Measurements from ENCODE around the gene TBC1D13. TPM values are rescaled to one million over a fixed set of nuclear protein-coding genes. Genes with fewer than 3 reads are reported as not detected.

TBC1D13 gene
- total and polyA plus RNA-seq, 9 of the 15 experiments (the other 6 are each of a cell fraction or from before 2014, with no cell fraction given): 2.3 to 28.7 (median 11.4) TPM

DNA sequence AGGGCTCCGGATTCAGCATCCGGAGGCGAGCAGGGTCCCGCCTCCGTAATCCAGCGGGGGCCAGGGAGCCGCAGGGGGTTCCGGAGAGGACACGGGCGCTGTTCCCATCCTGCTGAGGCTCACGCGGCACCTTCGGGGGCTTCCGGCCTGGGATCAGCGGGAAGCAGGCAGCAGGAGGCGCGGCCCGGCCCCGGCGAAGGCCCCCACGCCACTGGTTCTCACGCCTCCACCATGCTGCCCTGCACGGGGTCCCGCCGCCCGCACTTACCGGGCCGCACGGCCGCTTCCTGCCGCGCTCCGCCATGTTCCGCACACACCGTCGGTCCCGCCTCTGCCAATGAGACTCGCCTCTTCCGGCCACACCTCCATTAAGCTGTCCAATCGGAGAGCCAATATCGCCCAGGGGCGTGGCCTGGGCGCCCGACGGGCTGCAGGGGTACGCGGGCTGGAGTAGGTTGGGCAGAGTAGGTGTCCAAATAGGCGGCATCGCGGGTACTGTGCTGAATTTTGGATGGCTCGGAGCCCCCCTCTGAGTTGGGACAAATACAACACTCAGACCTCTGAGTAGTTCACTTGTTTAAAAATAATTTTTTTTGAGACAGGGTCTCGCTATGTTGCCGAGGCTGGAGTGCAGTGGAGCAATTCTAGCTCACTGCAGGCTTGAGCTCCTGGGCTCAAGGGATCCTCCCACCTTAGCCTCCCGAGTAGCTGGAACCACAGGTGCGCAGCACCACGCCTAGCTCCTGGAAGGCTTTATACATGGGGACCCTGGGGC, 42.6 kb downstream of the TBC1D13 start, which contains the start of gene SPOUT1 (continued):
- TF ChIP-seq, protein P1, sequence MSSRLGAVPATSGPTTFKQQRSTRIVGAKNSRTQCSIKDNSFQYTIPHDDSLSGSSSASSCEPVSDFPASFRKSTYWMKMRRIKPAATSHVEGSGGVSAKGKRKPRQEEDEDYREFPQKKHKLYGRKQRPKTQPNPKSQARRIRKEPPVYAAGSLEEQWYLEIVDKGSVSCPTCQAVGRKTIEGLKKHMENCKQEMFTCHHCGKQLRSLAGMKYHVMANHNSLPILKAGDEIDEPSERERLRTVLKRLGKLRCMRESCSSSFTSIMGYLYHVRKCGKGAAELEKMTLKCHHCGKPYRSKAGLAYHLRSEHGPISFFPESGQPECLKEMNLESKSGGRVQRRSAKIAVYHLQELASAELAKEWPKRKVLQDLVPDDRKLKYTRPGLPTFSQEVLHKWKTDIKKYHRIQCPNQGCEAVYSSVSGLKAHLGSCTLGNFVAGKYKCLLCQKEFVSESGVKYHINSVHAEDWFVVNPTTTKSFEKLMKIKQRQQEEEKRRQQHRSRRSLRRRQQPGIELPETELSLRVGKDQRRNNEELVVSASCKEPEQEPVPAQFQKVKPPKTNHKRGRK (tag; IDR thresholded peaks at IDR 0.05): no peak
- no peak for TF ChIP-seq NUFIP1 (IDR thresholded peaks at IDR 0.05; ENCODE audit: partially characterized antibody)
- peak; percentile 90 for TF ChIP-seq POLR2B (IDR thresholded peaks at IDR 0.05; ENCODE audit: low read depth, partially characterized antibody)
- no peak for TF ChIP-seq KDM2B (CRISPR knock-in tag; IDR thresholded peaks at IDR 0.05)

DNA sequence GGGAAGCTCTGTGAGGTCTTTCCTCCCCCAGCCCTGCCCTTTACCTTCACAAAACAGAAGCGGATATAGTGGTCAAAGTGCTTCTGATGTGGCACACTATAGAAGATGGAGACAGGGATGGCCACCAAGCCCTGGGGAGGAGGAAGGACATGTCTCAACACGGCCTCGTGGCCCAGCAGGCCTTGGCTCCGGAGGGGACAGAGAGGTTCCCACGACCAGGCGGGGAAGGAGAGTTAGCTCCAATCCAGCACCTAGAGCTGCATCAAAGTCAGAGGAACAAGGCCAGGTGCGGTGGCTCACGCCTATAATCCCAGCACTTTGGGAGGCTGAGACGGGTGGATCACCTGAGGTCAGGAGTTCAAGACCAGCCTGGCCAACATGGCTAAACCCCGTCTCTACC, 46.6 kb downstream of the TBC1D13 start:
- H3K9ac ChIP-seq (ENCODE audit: insufficient read depth in 1 of 2, low read depth in 2 of 2, low read length in 2 of 2): 0 out of 4 replicates have a peak overlapping the region, but pooled peaks of 1 of the 2 experiments have one; percentile 52
- H3K4me2 ChIP-seq (ENCODE audit: insufficient read depth, low read length): no peak overlapping the region
- DNase-seq (ENCODE audit: extremely low read depth in 1 of 4, low spot score in 3 of 4) (peak in 1 of 4 experiments; percentile 2), ATAC-seq (no peak), FAIRE-seq (no peak)
- BruUV-seq (replicated peaks): no TSS peak
- no peaks in the 10 kb centered on the region for H3K9me3 ChIP-seq (replicated peaks; ENCODE audit: control insufficient read depth, insufficient read depth, low read depth, low read length)
- POLR2A ChIA-PET: no interaction called here
- peaks cover 22% of the 10 kb centered on the region; the same call in 2 of the 3 replicates for H3K36me3 ChIP-seq (ENCODE audit: control insufficient read depth, insufficient read depth, low read length)
- in situ Hi-C loops (cut with MboI) (no loop called here), intact Hi-C loops (cut with micrococcal nuclease) (no loop called here)
- peaks cover 9% of the 10 kb centered on the region for H3K79me2 ChIP-seq (ENCODE audit: control insufficient read depth, insufficient read depth, low read length)
- WGBS (ENCODE audit: insufficient coverage, low coverage, missing lambda C conversion rate): 79% methylated on average over 7 of the region's 10 CpGs
- no peak overlapping the region for H3K4me3 ChIP-seq
- CTCF ChIA-PET (ENCODE audit: low intra/inter-chr PET ratio): no interaction called here
- no peak overlapping the region for H3K27ac ChIP-seq (ENCODE audit: extremely low read depth, low read depth, low read length)
- no peak overlapping the region for H2AFZ ChIP-seq (ENCODE audit: low read depth, low read length)
- H4K20me1 ChIP-seq (replicated peaks; ENCODE audit: control insufficient read depth, insufficient read depth, low read length): no peaks in the 10 kb centered on the region
- H3K4me1 ChIP-seq (replicated peaks in 1 of 2; ENCODE audit: control insufficient read depth in 2 of 2, insufficient read depth in 2 of 2, low read length in 2 of 2): peaks cover 2 to 24% of the 10 kb centered on the region in 2 experiments; a peak in 4 of 5 replicates
- H3K27me3 ChIP-seq (ENCODE audit: control insufficient read depth in 2 of 2, insufficient read depth in 2 of 2, low read length in 2 of 2): no peaks in the 10 kb centered on the region
- no peaks in the 10 kb centered on the region for H3K9me1 ChIP-seq (ENCODE audit: control insufficient read depth, insufficient read depth, low read length)
- TF ChIP-seq MED1 (CRISPR knock-in tag; IDR thresholded peaks at IDR 0.05; ENCODE audit: borderline replicate concordance) (no peak), DIDO1 (tag; IDR thresholded peaks at IDR 0.05; ENCODE audit: low read depth) (no peak), HSF4 (CRISPR knock-in tag; IDR thresholded peaks at IDR 0.05; ENCODE audit: borderline replicate concordance) (no peak), FOXA3 (CRISPR knock-in tag; conservative IDR thresholded peaks at IDR 0.05 in 1 of 2, IDR thresholded peaks at IDR 0.05 in 1 of 2) (no peak), SMARCA4 (IDR thresholded peaks at IDR 0.05) (no peak)
- TF ChIP-seq, protein P2, sequence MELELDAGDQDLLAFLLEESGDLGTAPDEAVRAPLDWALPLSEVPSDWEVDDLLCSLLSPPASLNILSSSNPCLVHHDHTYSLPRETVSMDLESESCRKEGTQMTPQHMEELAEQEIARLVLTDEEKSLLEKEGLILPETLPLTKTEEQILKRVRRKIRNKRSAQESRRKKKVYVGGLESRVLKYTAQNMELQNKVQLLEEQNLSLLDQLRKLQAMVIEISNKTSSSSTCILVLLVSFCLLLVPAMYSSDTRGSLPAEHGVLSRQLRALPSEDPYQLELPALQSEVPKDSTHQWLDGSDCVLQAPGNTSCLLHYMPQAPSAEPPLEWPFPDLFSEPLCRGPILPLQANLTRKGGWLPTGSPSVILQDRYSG (tag; conservative IDR thresholded peaks at IDR 0.05; ENCODE audit: low read depth): no peak
- TF ChIP-seq, protein P3, sequence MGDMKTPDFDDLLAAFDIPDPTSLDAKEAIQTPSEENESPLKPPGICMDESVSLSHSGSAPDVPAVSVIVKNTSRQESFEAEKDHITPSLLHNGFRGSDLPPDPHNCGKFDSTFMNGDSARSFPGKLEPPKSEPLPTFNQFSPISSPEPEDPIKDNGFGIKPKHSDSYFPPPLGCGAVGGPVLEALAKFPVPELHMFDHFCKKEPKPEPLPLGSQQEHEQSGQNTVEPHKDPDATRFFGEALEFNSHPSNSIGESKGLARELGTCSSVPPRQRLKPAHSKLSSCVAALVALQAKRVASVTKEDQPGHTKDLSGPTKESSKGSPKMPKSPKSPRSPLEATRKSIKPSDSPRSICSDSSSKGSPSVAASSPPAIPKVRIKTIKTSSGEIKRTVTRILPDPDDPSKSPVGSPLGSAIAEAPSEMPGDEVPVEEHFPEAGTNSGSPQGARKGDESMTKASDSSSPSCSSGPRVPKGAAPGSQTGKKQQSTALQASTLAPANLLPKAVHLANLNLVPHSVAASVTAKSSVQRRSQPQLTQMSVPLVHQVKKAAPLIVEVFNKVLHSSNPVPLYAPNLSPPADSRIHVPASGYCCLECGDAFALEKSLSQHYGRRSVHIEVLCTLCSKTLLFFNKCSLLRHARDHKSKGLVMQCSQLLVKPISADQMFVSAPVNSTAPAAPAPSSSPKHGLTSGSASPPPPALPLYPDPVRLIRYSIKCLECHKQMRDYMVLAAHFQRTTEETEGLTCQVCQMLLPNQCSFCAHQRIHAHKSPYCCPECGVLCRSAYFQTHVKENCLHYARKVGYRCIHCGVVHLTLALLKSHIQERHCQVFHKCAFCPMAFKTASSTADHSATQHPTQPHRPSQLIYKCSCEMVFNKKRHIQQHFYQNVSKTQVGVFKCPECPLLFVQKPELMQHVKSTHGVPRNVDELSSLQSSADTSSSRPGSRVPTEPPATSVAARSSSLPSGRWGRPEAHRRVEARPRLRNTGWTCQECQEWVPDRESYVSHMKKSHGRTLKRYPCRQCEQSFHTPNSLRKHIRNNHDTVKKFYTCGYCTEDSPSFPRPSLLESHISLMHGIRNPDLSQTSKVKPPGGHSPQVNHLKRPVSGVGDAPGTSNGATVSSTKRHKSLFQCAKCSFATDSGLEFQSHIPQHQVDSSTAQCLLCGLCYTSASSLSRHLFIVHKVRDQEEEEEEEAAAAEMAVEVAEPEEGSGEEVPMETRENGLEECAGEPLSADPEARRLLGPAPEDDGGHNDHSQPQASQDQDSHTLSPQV (IDR thresholded peaks at IDR 0.05): no peak
